ENCODE measurements around the gene PAK1. TPM values are rescaled to one million over a fixed set of nuclear protein-coding genes. Genes with fewer than 3 reads are reported as not detected.

The PAK1 gene
- total and polyA plus RNA-seq, 12 donors, result 12.4 to 31.5 (median 23.4) TPM

- no peaks in the 10 kb centered on the region for H3K27me3 ChIP-seq
- no peaks in the 10 kb centered on the region for H3K9me3 ChIP-seq (replicated peaks in 1 of 3)
- peaks cover 0 to 10% of the 10 kb centered on the region in 2 donors for H3K4me1 ChIP-seq (replicated peaks in 1 of 2)
- no peak overlapping the region for H3K27ac ChIP-seq
- peaks cover 0 to 3% of the 10 kb centered on the region in 2 donors for H3K36me3 ChIP-seq (replicated peaks in 1 of 2)
- intact Hi-C loops (cut with DNase I), result no loop called here
- no peak for DNase-seq
- TF ChIP-seq POLR2A (IDR thresholded peaks at IDR 0.05), result no peak
- TF ChIP-seq CTCF (IDR thresholded peaks at IDR 0.05), result no peak
- no peak overlapping the region for H3K4me3 ChIP-seq
These were observed 149.4 kb downstream of the PAK1 start for GRCh38 chr11:77324508-77324907.

GRCh38 chr11:77322926-77323590, 150.8 kb downstream of the PAK1 start:
- peaks cover 0 to 3% of the 10 kb centered on the region in 2 donors for H3K36me3 ChIP-seq (replicated peaks in 1 of 2)
- intact Hi-C loops (cut with DNase I), result no loop called here
- no peak for DNase-seq
- no peak for TF ChIP-seq CTCF (IDR thresholded peaks at IDR 0.05)
- no peak for TF ChIP-seq POLR2A (IDR thresholded peaks at IDR 0.05)
- 65 to 83% (median 75%) methylated on average over 2 of the region's 2 CpGs for WGBS, 4 donors
- peaks cover 0 to 10% of the 10 kb centered on the region in 2 donors for H3K4me1 ChIP-seq (replicated peaks in 1 of 2)
- no peaks in the 10 kb centered on the region for H3K27me3 ChIP-seq
- H3K4me3 ChIP-seq, result no peak overlapping the region
- no peak overlapping the region for H3K27ac ChIP-seq
- no peaks in the 10 kb centered on the region for H3K9me3 ChIP-seq (replicated peaks in 1 of 3)

- Histone ChIP-seq H3K27ac (peak overlapping the region in 2 of 5 donors; percentile 36 to 43), H3K4me1 (replicated peaks in 1 of 2) (peaks cover 0 to 10% of the 10 kb centered on the region in 2 donors), H3K36me3 (replicated peaks in 1 of 2) (peaks cover 0 to 3% of the 10 kb centered on the region in 2 donors), H3K9me3 (replicated peaks in 1 of 3) (no peaks in the 10 kb centered on the region), H3K4me3 (no peak overlapping the region), H3K27me3 (no peaks in the 10 kb centered on the region)
- DNase-seq, result peak in 5 of 7 donors; percentile 49 to 71 (median 61)
- intact Hi-C loops (cut with DNase I), result no loop called here
- 21 to 62% (median 30%) methylated on average over 2 of the region's 2 CpGs for WGBS, 4 donors
- TF ChIP-seq POLR2A (IDR thresholded peaks at IDR 0.05), result no peak
- TF ChIP-seq CTCF (IDR thresholded peaks at IDR 0.05), result no peak
These were observed 151.4 kb downstream of the PAK1 start for GRCh38 chr11:77322506-77322905.

GRCh38 chr11:77320351-77320750, 153.5 kb downstream of the PAK1 start:
- TF ChIP-seq CTCF (IDR thresholded peaks at IDR 0.05) (no peak), POLR2A (IDR thresholded peaks at IDR 0.05) (no peak)
- Histone ChIP-seq H3K27ac (no peak overlapping the region), H3K4me1 (replicated peaks in 1 of 2) (peaks cover 0 to 10% of the 10 kb centered on the region in 2 donors), H3K36me3 (replicated peaks in 1 of 2) (no peaks in the 10 kb centered on the region), H3K27me3 (no peaks in the 10 kb centered on the region), H3K9me3 (replicated peaks in 1 of 3) (no peaks in the 10 kb centered on the region), H3K4me3 (no peak overlapping the region)
- intact Hi-C loops (cut with DNase I), result no loop called here
- no peak for DNase-seq
- 86 to 100% (median 92%) methylated on average over 1 of the region's 1 CpG for WGBS, 4 donors
